ENCODE data around the gene AKTIP.
A peak's percentile ranks its signal among the peaks of the same experiment; 100 is the strongest.

Gene AKTIP

GRCh38 chr16:53465606-53466280, 37.3 kb downstream of the AKTIP start:
- TF ChIP-seq CTCF (conservative IDR thresholded peaks at IDR 0.05) = no peak
- H3K27ac ChIP-seq = peak overlapping the region; percentile 93

- no peak overlapping the region for H3K27ac ChIP-seq
- no peak for TF ChIP-seq CTCF (conservative IDR thresholded peaks at IDR 0.05)
Observed at GRCh38 chr16:53458635-53459034, 44.4 kb downstream of the AKTIP start.

- no peak for TF ChIP-seq CTCF (conservative IDR thresholded peaks at IDR 0.05)
- no peak overlapping the region for H3K27ac ChIP-seq
Observed at GRCh38 chr16:53457670-53458069, 45.3 kb downstream of the AKTIP start.

GRCh38 chr16:53456625-53457024, 46.4 kb downstream of the AKTIP start:
- H3K27ac ChIP-seq = no peak overlapping the region
- TF ChIP-seq CTCF (conservative IDR thresholded peaks at IDR 0.05) = no peak

- TF ChIP-seq CTCF (conservative IDR thresholded peaks at IDR 0.05) = no peak
- no peak overlapping the region for H3K27ac ChIP-seq
Observed at GRCh38 chr16:53453928-53454327, 49.1 kb downstream of the AKTIP start.

GRCh38 chr16:53449816-53450517, 53.0 kb downstream of the AKTIP start:
- H3K27ac ChIP-seq = peak overlapping the region; percentile 59
- no peak for TF ChIP-seq CTCF (conservative IDR thresholded peaks at IDR 0.05)

- H3K27ac ChIP-seq = no peak overlapping the region
- no peak for TF ChIP-seq CTCF (conservative IDR thresholded peaks at IDR 0.05)
Observed at GRCh38 chr16:53446090-53446489, 56.9 kb downstream of the AKTIP start.

Measured in VCaP (cell line).